ENCODE measurements around the gene P3H2.

P3H2 gene

DNA sequence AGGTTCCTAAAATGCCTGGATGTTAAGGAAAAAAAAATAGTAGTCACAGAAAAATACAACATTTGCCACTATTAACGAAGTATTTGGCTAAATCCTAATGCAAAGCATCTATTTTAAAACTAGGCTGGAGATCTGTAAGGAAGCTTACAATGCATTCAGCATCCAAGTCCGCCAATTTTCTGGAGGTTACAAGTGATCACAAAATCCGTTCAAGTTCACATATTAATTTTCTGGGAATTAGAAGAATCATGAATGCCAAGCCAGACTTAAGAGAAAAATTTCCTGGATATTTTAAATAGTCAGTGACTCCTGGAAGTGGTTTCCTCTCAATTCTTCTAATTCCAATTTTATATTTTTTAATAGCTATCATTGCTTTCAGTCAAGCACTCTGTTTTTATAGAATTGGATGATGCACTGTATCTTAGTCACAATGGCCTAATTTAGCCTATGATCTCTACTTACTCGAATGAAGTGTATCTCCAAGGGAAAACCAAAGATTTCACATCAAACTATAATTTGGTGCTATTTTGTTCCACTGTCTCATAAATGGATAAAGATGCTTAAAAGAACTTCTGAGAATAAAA is 60.4 kb downstream of the P3H2 start:
- TF ChIP-seq TAF1 (IDR thresholded peaks at IDR 0.05; ENCODE audit: borderline replicate concordance, insufficient read depth, low read length) = no peak
- no peak for TF ChIP-seq POLR2AphosphoS5 (IDR thresholded peaks at IDR 0.05; ENCODE audit: low read depth, low read length)
- TF ChIP-seq SIN3A (IDR thresholded peaks at IDR 0.05; ENCODE audit: borderline replicate concordance, insufficient read depth, low read length) = no peak

DNA sequence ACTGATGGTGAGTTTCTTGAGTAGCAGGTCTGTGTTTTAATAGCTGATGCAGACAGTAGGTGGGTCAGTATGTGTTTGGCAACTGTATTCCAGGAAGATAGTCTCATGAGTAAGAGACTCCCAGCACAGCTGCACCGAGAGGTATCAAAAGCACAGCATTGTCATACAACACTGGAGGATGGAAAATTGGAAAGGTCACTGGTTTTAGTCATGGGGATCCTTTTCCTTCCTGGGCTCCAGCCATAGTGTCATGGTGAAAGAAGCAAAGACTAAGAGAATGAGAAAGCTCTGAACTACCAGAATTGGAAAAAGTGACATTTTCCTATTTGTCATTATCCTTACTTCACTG is 61.5 kb downstream of the P3H2 start:
- TF ChIP-seq TAF1 (IDR thresholded peaks at IDR 0.05; ENCODE audit: borderline replicate concordance, insufficient read depth, low read length) = no peak
- no peak for TF ChIP-seq SIN3A (IDR thresholded peaks at IDR 0.05; ENCODE audit: borderline replicate concordance, insufficient read depth, low read length)
- TF ChIP-seq, protein P1, sequence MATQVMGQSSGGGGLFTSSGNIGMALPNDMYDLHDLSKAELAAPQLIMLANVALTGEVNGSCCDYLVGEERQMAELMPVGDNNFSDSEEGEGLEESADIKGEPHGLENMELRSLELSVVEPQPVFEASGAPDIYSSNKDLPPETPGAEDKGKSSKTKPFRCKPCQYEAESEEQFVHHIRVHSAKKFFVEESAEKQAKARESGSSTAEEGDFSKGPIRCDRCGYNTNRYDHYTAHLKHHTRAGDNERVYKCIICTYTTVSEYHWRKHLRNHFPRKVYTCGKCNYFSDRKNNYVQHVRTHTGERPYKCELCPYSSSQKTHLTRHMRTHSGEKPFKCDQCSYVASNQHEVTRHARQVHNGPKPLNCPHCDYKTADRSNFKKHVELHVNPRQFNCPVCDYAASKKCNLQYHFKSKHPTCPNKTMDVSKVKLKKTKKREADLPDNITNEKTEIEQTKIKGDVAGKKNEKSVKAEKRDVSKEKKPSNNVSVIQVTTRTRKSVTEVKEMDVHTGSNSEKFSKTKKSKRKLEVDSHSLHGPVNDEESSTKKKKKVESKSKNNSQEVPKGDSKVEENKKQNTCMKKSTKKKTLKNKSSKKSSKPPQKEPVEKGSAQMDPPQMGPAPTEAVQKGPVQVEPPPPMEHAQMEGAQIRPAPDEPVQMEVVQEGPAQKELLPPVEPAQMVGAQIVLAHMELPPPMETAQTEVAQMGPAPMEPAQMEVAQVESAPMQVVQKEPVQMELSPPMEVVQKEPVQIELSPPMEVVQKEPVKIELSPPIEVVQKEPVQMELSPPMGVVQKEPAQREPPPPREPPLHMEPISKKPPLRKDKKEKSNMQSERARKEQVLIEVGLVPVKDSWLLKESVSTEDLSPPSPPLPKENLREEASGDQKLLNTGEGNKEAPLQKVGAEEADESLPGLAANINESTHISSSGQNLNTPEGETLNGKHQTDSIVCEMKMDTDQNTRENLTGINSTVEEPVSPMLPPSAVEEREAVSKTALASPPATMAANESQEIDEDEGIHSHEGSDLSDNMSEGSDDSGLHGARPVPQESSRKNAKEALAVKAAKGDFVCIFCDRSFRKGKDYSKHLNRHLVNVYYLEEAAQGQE (IDR thresholded peaks at IDR 0.05; ENCODE audit: insufficient read depth in 1 of 2, low read depth in 2 of 2, low read length in 2 of 2) = no peak
- no peak for TF ChIP-seq FOXP2 (optimal IDR thresholded peaks at IDR 0.05; ENCODE audit: borderline replicate concordance, extremely low read depth, extremely low read length, insufficient read depth)
- no peak for TF ChIP-seq POLR2AphosphoS5 (IDR thresholded peaks at IDR 0.05; ENCODE audit: low read depth, low read length)

DNA sequence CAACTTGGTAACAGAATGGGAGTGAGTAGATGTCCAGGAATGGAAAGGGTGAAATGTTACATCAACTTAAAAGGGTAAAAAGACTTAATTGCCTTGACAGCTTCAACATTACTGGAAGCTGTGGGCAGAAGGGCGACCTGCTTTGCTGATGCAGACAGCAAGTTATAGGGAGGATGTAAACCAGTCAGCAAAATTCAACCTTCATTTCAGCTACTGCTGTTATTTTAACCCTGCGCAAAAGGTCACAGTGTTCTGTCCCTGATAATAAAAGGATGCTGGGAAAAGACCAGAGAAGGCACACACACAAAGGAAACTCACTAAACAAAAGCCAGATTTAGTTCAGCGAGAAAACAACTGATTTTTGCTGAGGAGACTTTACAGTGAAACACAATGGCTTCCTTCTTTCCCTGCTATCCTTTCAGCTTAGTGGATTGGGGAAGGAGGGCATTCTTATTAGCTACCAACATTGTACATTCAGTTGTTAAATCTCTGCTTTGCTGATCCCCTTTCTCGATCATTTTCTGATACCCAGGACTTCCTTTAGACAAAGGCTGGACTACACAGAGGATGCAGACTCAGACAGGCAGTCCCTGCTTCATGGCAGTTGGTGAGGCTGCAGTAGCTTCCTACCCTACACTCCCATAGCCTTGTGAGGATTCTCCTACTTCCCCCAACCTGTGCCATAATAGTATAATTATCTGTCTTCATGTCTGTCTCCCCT is 62.0 kb downstream of the P3H2 start:
- TF ChIP-seq POLR2AphosphoS5 (IDR thresholded peaks at IDR 0.05; ENCODE audit: low read depth, low read length) (no peak), FOXP2 (optimal IDR thresholded peaks at IDR 0.05; ENCODE audit: borderline replicate concordance, extremely low read depth, extremely low read length, insufficient read depth) (no peak), TAF1 (IDR thresholded peaks at IDR 0.05; ENCODE audit: borderline replicate concordance, insufficient read depth, low read length) (no peak), SIN3A (IDR thresholded peaks at IDR 0.05; ENCODE audit: borderline replicate concordance, insufficient read depth, low read length) (no peak)
- TF ChIP-seq, protein P1 (IDR thresholded peaks at IDR 0.05; ENCODE audit: insufficient read depth in 1 of 2, low read depth in 2 of 2, low read length in 2 of 2) = no peak

DNA sequence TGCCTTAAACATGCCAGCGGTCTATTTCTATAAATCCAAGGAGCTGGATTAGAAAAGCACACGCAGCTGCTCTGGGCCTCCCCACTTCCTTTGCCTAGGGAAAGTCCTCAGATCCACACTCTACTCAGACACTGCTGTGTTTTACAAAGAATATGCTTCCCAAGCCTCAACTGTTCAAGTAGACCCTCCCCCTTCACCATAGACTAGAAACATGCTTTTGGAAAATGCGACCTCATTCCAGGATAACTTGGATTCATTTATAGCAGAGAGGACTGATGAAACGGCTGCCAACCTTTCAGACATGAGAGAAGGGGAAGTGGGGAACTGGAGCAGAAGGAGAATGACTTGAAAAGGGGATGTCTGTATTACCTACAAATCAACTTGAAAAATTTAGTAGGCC is 64.0 kb downstream of the P3H2 start:
- TF ChIP-seq SIN3A (IDR thresholded peaks at IDR 0.05; ENCODE audit: borderline replicate concordance, insufficient read depth, low read length) = no peak
- TF ChIP-seq FOXP2 (optimal IDR thresholded peaks at IDR 0.05; ENCODE audit: borderline replicate concordance, extremely low read depth, extremely low read length, insufficient read depth) = no peak
- TF ChIP-seq, protein P1 (IDR thresholded peaks at IDR 0.05; ENCODE audit: insufficient read depth in 1 of 2, low read depth in 2 of 2, low read length in 2 of 2) = no peak
- TF ChIP-seq POLR2AphosphoS5 (IDR thresholded peaks at IDR 0.05; ENCODE audit: low read depth, low read length) = no peak
- TF ChIP-seq TAF1 (IDR thresholded peaks at IDR 0.05; ENCODE audit: borderline replicate concordance, insufficient read depth, low read length) = no peak

DNA sequence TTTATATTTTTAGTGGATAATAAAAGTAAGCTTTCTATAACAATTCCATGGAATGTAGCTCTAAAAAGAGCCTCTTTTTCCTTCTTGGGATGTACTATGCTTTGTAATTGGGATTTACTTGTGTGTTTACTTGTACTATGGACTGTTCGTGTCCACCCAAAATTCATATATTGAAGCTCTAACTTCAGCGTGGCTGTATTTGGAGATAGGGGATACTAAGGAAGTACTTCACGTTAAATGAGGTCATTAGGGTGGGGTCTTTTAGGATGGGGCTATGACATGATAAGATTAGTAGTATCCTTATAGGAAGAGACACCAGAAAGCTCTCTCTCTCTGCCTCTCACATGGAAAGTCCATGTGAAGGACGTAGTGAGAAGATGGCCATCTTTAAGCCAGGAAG is 64.9 kb downstream of the P3H2 start:
- TF ChIP-seq TAF1 (IDR thresholded peaks at IDR 0.05; ENCODE audit: borderline replicate concordance, insufficient read depth, low read length) (no peak), POLR2AphosphoS5 (IDR thresholded peaks at IDR 0.05; ENCODE audit: low read depth, low read length) (no peak), SIN3A (IDR thresholded peaks at IDR 0.05; ENCODE audit: borderline replicate concordance, insufficient read depth, low read length) (no peak), FOXP2 (optimal IDR thresholded peaks at IDR 0.05; ENCODE audit: borderline replicate concordance, extremely low read depth, extremely low read length, insufficient read depth) (no peak)
- TF ChIP-seq, protein P1 (IDR thresholded peaks at IDR 0.05; ENCODE audit: insufficient read depth in 1 of 2, low read depth in 2 of 2, low read length in 2 of 2) = no peak

Measured in PFSK-1 (cell line).